ENCODE results near the gene ADH4.

Gene ADH4

GRCh38 chr4:99078931-99079624 is 65.0 kb downstream of the ADH4 start:
- DNase-seq: no peak

DNA sequence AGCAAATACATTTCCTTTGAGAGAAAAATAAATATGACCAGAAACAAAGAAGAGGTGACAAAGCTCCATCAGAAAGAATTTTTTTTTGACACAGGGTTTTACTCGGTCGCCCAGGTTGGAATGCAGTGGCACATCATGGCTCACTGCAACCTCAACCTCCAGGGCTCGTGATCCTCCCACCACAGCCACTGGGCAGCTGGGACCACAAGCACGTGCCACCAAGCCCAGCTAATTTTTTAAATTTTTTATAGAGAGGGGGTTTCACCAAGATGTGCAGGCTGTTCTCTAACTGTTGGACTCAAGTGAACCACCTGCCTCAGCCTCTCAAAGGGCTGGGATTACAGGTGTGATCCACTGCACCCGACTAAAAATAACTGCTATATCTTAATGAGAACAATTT is 65.8 kb downstream of the ADH4 start:
- no peak for DNase-seq

- no peak for DNase-seq
Observed at GRCh38 chr4:99077177-99077576, 66.9 kb downstream of the ADH4 start.

DNA sequence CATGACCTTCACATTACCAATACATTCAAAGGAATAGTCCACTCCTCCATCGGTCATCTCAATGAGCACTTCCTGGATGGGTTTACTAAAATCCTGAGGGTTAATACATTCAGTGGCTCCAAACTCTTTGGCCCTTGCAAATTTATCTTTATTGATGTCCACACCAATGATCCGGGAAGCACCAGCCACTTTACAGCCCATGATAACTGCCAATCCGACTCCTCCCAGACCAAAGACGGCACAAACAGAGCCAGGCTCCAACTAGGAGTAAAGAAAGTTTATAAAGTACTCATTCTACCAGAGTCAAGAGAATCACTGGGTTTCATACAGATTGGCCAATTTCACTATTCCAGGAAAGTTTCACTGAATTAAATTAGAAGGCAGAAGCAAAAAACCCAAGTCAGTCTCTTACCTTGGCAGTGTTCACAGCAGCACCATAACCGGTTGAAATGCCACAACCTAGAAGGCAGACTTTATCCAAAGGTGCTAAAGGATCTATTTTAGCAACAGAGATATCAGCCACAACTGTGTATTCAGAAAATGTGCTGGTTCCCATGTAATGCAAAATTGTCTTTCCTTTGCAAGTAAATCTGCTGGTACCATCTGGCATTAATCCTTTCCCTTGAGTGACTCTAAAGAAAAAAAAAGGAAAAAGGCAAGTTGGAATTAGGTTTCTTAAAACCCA is 67.7 kb downstream of the ADH4 start:
- DNase-seq: no peak

DNA sequence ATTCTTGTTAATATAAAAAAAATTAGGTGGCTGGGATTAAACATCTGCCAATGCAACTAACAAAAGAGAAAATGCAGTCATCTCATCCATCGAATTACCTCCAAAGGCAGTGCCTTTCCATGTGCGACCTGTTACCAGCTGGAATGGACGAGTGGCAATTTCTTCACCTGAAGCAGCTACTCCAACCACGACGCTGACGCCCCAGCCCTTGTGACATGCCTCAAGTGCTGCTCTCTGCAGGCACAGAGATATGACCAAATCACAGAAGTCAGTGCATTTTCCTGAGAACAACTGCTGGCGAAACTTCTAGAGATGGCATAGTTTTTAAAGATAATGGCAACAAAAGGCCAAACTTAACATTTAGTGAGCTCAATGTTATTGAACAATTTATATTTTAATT is 69.3 kb downstream of the ADH4 start:
- no peak for DNase-seq
